Measurements from ENCODE around the gene PTPRT.

DNA sequence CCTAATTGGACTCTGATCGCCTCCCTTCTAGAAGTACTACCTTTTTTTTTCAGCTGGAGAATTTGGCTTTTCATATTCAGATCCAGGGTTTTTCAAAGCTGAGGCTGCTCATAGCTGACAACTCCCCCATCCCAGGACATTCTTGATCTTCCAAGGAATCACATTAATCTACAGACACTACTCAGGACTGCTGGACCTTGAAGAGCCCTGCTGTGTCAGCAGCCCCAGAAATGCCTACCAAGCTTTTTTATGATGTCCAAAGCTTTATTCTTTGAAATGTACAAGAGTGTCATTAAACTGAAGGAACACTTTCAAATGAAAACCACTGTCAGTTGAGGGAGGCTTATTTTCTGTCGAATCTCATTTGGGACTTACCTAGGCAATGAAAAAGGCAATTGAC lies 704.1 kb downstream of the PTPRT start:
- TF ChIP-seq, protein P1, sequence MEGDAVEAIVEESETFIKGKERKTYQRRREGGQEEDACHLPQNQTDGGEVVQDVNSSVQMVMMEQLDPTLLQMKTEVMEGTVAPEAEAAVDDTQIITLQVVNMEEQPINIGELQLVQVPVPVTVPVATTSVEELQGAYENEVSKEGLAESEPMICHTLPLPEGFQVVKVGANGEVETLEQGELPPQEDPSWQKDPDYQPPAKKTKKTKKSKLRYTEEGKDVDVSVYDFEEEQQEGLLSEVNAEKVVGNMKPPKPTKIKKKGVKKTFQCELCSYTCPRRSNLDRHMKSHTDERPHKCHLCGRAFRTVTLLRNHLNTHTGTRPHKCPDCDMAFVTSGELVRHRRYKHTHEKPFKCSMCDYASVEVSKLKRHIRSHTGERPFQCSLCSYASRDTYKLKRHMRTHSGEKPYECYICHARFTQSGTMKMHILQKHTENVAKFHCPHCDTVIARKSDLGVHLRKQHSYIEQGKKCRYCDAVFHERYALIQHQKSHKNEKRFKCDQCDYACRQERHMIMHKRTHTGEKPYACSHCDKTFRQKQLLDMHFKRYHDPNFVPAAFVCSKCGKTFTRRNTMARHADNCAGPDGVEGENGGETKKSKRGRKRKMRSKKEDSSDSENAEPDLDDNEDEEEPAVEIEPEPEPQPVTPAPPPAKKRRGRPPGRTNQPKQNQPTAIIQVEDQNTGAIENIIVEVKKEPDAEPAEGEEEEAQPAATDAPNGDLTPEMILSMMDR (IDR thresholded peaks at IDR 0.05) = no peak
- no peak for TF ChIP-seq ZFX (IDR thresholded peaks at IDR 0.05; ENCODE audit: borderline replicate concordance)

All from 22Rv1 (cell line).